H9 (cell line): Measurements from ENCODE around the gene PLD1. TPM values are rescaled to one million over a fixed set of nuclear protein-coding genes. Genes with fewer than 3 reads are reported as not detected.

Experiments used
- DNase-seq: peaks from one replicate; pipeline ENCODE4 v3.0.0-alpha.2; 2017
- H2AFZ ChIP-seq: one replicate; pipeline ENCODE4 v1.6.1; 2013; ENCODE audit warnings: mild to moderate bottlenecking, low read length, control low read depth, moderate library complexity
- H2AK5ac ChIP-seq: 2 replicates; pipeline ENCODE4 v1.6.1; 2013; ENCODE audit warnings: low read length, control low read depth, mixed read lengths; ENCODE audit not compliant: insufficient read length
- H2BK120ac ChIP-seq: one replicate; pipeline ENCODE4 v1.6.1; 2013; ENCODE audit warnings: low read depth, mild to moderate bottlenecking, low read length, control low read depth, inconsistent platforms; ENCODE audit not compliant: poor library complexity, severe bottlenecking
- H2BK12ac ChIP-seq: 2 replicates; pipeline ENCODE4 v1.6.1; 2013; ENCODE audit warnings: low read length, control low read depth, mixed read lengths, low read depth; ENCODE audit not compliant: insufficient read length
- H2BK15ac ChIP-seq: 2 replicates; pipeline ENCODE4 v1.6.1; 2013; ENCODE audit warnings: low read depth, low read length, control low read depth
- H2BK20ac ChIP-seq: one replicate; pipeline ENCODE4 v1.6.1; 2013; ENCODE audit warnings: low read depth, mild to moderate bottlenecking, low read length, control low read depth, inconsistent platforms; ENCODE audit not compliant: poor library complexity, severe bottlenecking
- H2BK5ac ChIP-seq: 2 replicates; pipeline ENCODE4 v1.6.1; 2013; ENCODE audit warnings: low read length, control low read depth, mixed read lengths; ENCODE audit not compliant: insufficient read length
- H3K14ac ChIP-seq: 2 replicates; pipeline ENCODE4 v1.6.1; 2013; ENCODE audit warnings: low read length, control low read depth; ENCODE audit not compliant: insufficient read depth
- H3K18ac ChIP-seq: 2 replicates; pipeline ENCODE4 v1.6.1; 2013; ENCODE audit warnings: low read depth, mild to moderate bottlenecking, mixed read lengths, low read length, control low read depth; ENCODE audit not compliant: insufficient read length
- H3K23ac ChIP-seq: 2 replicates; pipeline ENCODE4 v1.6.1; 2013; ENCODE audit warnings: low read length, control low read depth, mixed read lengths, low read depth; ENCODE audit not compliant: insufficient read length
- H3K23me2 ChIP-seq: 2 replicates; pipeline ENCODE4 v1.6.1; 2013; ENCODE audit warnings: low read depth, mild to moderate bottlenecking, mixed read lengths, low read length, control low read depth; ENCODE audit not compliant: insufficient read length, poor library complexity, severe bottlenecking
- H3K27ac ChIP-seq: 2 replicates; pipeline ENCODE4 v1.5.1; 2013; ENCODE audit warnings: low read length, control low read depth, mixed read lengths, low read depth; ENCODE audit not compliant: insufficient read length
- H3K27me3 ChIP-seq: 2 replicates; pipeline ENCODE4 v1.6.1; 2013; ENCODE audit warnings: low read length, control low read depth, inconsistent platforms; ENCODE audit not compliant: insufficient read depth
- H3K4ac ChIP-seq: 2 replicates; pipeline ENCODE4 v1.6.1; 2013; ENCODE audit warnings: low read depth, mild to moderate bottlenecking, control low read depth, inconsistent platforms, low read length, moderate library complexity
- H3K4me1 ChIP-seq: 2 replicates; pipeline ENCODE4 v1.6.1; 2013; ENCODE audit warnings: low read length, control low read depth, inconsistent platforms; ENCODE audit not compliant: insufficient read depth
- H3K4me2 ChIP-seq: 2 replicates; pipeline ENCODE4 v1.6.1; 2013; ENCODE audit warnings: low read length, control low read depth, mixed read lengths; ENCODE audit not compliant: insufficient read length, insufficient read depth
- H3K56ac ChIP-seq: 2 replicates; pipeline ENCODE4 v1.6.1; 2013; ENCODE audit warnings: low read depth, mild to moderate bottlenecking, mixed read lengths, low read length, control low read depth; ENCODE audit not compliant: insufficient read length
- H3K79me1 ChIP-seq: 2 replicates; pipeline ENCODE4 v1.6.1; 2013; ENCODE audit warnings: low read depth, mild to moderate bottlenecking, moderate library complexity, low read length, control low read depth, inconsistent platforms; ENCODE audit not compliant: insufficient read depth, poor library complexity, severe bottlenecking
- H3K79me2 ChIP-seq: 2 replicates; pipeline ENCODE4 v1.6.1; 2013; ENCODE audit warnings: low read length, control low read depth, inconsistent platforms; ENCODE audit not compliant: insufficient read depth
- H3K9ac ChIP-seq: 2 replicates; pipeline ENCODE4 v1.6.1; 2013; ENCODE audit warnings: low read length, control low read depth, mixed read lengths; ENCODE audit not compliant: insufficient read length; ENCODE audit errors: extremely low read depth
- H3K9me3 ChIP-seq: one replicate; pipeline ENCODE4 v1.6.1; 2013; ENCODE audit warnings: low read depth, low read length, inconsistent platforms; ENCODE audit not compliant: control insufficient read depth
- H3T11ph ChIP-seq: one replicate; pipeline ENCODE4 v1.6.1; 2013; ENCODE audit warnings: mild to moderate bottlenecking, low read length, control low read depth, inconsistent platforms
- H4K20me1 ChIP-seq: one replicate; pipeline ENCODE4 v1.6.1; 2013; ENCODE audit not compliant: control insufficient read depth, insufficient read length, insufficient read depth
- H4K5ac ChIP-seq: 2 replicates; pipeline ENCODE4 v1.6.1; 2013; ENCODE audit warnings: low read depth, mild to moderate bottlenecking, mixed read lengths, low read length, control low read depth; ENCODE audit not compliant: insufficient read length
- H4K8ac ChIP-seq: replicated peaks from 2 replicates; pipeline ENCODE4 v1.6.1; 2013; ENCODE audit warnings: low read length, control low read depth, mixed read lengths, low read depth; ENCODE audit not compliant: insufficient read length
- H4K91ac ChIP-seq: 2 replicates; pipeline ENCODE4 v1.6.1; 2013; ENCODE audit warnings: low read depth, mild to moderate bottlenecking, moderate library complexity, mixed read lengths, low read length, control low read depth; ENCODE audit not compliant: insufficient read length
- H3K27ac Mint-ChIP-seq, 3 experiments: 2 replicates in 2 of 3; 3 replicates in 1 of 3; pipeline ENCODE4 v1.8.0; 2020 to 2021; ENCODE audit warnings: mixed read lengths in 3 of 3, mild to moderate bottlenecking in 1 of 3, moderate library complexity in 1 of 3
- H3K27me3 Mint-ChIP-seq: 2 replicates; pipeline ENCODE4 v1.8.0; 2021; ENCODE audit warnings: low read depth, mild to moderate bottlenecking, moderate library complexity, mixed read lengths
- H3K36me3 Mint-ChIP-seq, 3 experiments: 2 replicates in 2 of 3; 3 replicates in 1 of 3; pipeline ENCODE4 v1.8.0; 2020 to 2021; ENCODE audit warnings: low read depth in 3 of 3, mixed read lengths in 3 of 3; ENCODE audit not compliant: insufficient read depth in 1 of 3
- H3K4me1 Mint-ChIP-seq, 2 experiments: 2 replicates each; pipeline ENCODE4 v1.8.0; 2020; ENCODE audit warnings: mixed read lengths in 2 of 2
- H3K4me3 Mint-ChIP-seq, 2 experiments: 2 replicates in 1 of 2; 3 replicates in 1 of 2; pipeline ENCODE4 v1.8.0; 2020 to 2021; ENCODE audit warnings: mild to moderate bottlenecking in 2 of 2, mixed read lengths in 2 of 2, moderate library complexity in 1 of 2
- H3K9me3 Mint-ChIP-seq, 2 experiments: 2 replicates in 1 of 2; 3 replicates in 1 of 2; pipeline ENCODE4 v1.8.0; 2020; ENCODE audit warnings: mild to moderate bottlenecking in 2 of 2, mixed read lengths in 2 of 2, moderate library complexity in 1 of 2
- WGBS: extraction: QIAGEN DNeasy Blood & Tissue Kit; methylation state at CpG from one replicate; pipeline ENCODE4 v1.1.7; 2013; ENCODE audit warnings: missing lambda C conversion rate, low lambda C conversion rate, mixed read lengths; ENCODE audit not compliant: insufficient read length; ENCODE audit errors: extremely low coverage; 5-methylcytosine and 5-hydroxymethylcytosine counted together
- total RNA-seq: library from RNA; stranded (reverse); gene quantifications from 2 replicates; pipeline ENCODE4 v1.2.1, GENCODE V29; 2021
- TF ChIP-seq, protein P1 (sequence below): fragments of 200-600 bp; sonication (generic); conservative IDR thresholded peaks from 3 replicates; pipeline ENCODE4 v1.8.0; 2021; ENCODE audit warnings: antibody characterized with exemption, mild to moderate bottlenecking

PLD1 gene
- total RNA-seq, 1 experiment from 2014 or later = 1.8 TPM

DNA sequence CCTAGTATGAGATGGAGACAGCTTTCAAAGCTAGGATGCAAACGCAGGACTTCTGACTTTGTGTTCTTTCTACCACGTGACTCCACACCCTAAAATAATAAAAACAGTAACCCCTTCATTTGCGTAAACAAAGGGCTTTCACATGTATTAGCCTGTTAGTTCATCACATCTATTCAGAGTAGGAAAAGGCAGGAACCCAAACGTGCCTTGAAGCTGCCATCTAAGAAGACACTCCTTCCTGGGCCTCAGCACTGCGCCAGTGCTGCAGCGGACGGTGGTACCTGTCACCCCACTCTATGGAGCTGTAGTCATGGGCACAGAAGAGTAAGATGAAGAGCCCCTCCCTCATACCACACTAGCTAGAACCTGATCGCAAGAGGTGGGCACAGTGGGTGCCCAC, 34.3 kb downstream of the PLD1 start:
- Histone ChIP-seq H3K79me1 (no peaks in the 10 kb centered on the region), H2AFZ (no peak overlapping the region), H3K18ac (no peak overlapping the region), H3K9ac (no peak overlapping the region), H3K27me3 (no peaks in the 10 kb centered on the region), H4K20me1 (no peaks in the 10 kb centered on the region), H4K8ac (no peak overlapping the region), H2BK15ac (no peak overlapping the region), H4K5ac (no peak overlapping the region), H3T11ph (no peak overlapping the region), H3K4me2 (no peak overlapping the region), H3K79me2 (no peaks in the 10 kb centered on the region), H4K91ac (no peak overlapping the region), H2AK5ac (no peak overlapping the region), H2BK120ac (no peak overlapping the region), H3K14ac (no peak overlapping the region), H2BK12ac (no peak overlapping the region), H3K56ac (no peak overlapping the region), H3K4ac (no peak overlapping the region), H3K23me2 (no peaks in the 10 kb centered on the region), H3K9me3 (no peaks in the 10 kb centered on the region), H2BK20ac (no peak overlapping the region), H3K4me1 (no peaks in the 10 kb centered on the region), H3K27ac (no peak overlapping the region), H2BK5ac (no peak overlapping the region), H3K23ac (no peak overlapping the region)
- no peak overlapping the region for H3K4me3 Mint-ChIP-seq
- H3K4me1 Mint-ChIP-seq = peaks cover 14 to 16% of the 10 kb centered on the region in 2 experiments
- H3K36me3 Mint-ChIP-seq = no peaks in the 10 kb centered on the region
- no peaks in the 10 kb centered on the region for H3K27me3 Mint-ChIP-seq
- WGBS = no CpG with 5 or more reads among the region's 8 CpGs
- TF ChIP-seq, protein P1, sequence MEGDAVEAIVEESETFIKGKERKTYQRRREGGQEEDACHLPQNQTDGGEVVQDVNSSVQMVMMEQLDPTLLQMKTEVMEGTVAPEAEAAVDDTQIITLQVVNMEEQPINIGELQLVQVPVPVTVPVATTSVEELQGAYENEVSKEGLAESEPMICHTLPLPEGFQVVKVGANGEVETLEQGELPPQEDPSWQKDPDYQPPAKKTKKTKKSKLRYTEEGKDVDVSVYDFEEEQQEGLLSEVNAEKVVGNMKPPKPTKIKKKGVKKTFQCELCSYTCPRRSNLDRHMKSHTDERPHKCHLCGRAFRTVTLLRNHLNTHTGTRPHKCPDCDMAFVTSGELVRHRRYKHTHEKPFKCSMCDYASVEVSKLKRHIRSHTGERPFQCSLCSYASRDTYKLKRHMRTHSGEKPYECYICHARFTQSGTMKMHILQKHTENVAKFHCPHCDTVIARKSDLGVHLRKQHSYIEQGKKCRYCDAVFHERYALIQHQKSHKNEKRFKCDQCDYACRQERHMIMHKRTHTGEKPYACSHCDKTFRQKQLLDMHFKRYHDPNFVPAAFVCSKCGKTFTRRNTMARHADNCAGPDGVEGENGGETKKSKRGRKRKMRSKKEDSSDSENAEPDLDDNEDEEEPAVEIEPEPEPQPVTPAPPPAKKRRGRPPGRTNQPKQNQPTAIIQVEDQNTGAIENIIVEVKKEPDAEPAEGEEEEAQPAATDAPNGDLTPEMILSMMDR = no peak
- H3K9me3 Mint-ChIP-seq = no peaks in the 10 kb centered on the region
- no peak for DNase-seq
- H3K27ac Mint-ChIP-seq = no peak overlapping the region
